Neural cell (in vitro differentiated cells): ENCODE data around the gene GDI1. TPM values are rescaled to one million over a fixed set of nuclear protein-coding genes. Genes with fewer than 3 reads are reported as not detected.

Source experiments
- H2AFZ ChIP-seq: fragments of 200-600, 300-800 bp; sonication (generic), shearing (Covaris generic); 2 replicates; pipeline ENCODE4 v1.6.0; 2014; ENCODE audit warnings: low read depth, mild to moderate bottlenecking, antibody characterized with exemption, low read length, moderate library complexity
- H3F3A ChIP-seq: fragments of 200-600 bp; shearing (Covaris generic); 2 replicates; pipeline ENCODE4 v1.6.1; 2016; ENCODE audit warnings: mild to moderate bottlenecking, moderate library complexity, mixed read lengths, antibody characterized with exemption, low read length; ENCODE audit not compliant: insufficient read depth, poor library complexity, severe bottlenecking
- H3K27ac ChIP-seq: fragments of 200-600, 300-800 bp; sonication (generic), shearing (Covaris generic); 2 replicates; pipeline ENCODE4 v1.5.1; 2014; ENCODE audit warnings: mild to moderate bottlenecking, low read length, moderate library complexity
- H3K27me3 ChIP-seq: fragments of 300-800, 200-600 bp; sonication (generic), shearing (Covaris generic); 2 replicates; pipeline ENCODE4 v1.6.0; 2014; ENCODE audit warnings: mild to moderate bottlenecking, low read depth, low read length, moderate library complexity; ENCODE audit not compliant: insufficient read depth
- H3K36me3 ChIP-seq: fragments of 300-800, 200-600 bp; sonication (generic), shearing (Covaris generic); 2 replicates; pipeline ENCODE4 v1.5.1; 2014; ENCODE audit warnings: mild to moderate bottlenecking, antibody characterized with exemption, low read length, moderate library complexity; ENCODE audit not compliant: insufficient read depth
- H3K4me2 ChIP-seq: fragments of 300-800, 200-600 bp; sonication (generic), shearing (Covaris generic); 2 replicates; pipeline ENCODE4 v1.6.0; 2014; ENCODE audit warnings: mild to moderate bottlenecking, low read length
- H3K4me3 ChIP-seq: fragments of 300-800, 200-600 bp; sonication (generic), shearing (Covaris generic); 2 replicates; pipeline ENCODE4 v1.5.1; 2014; ENCODE audit warnings: mild to moderate bottlenecking, low read length, moderate library complexity
- H3K79me2 ChIP-seq: fragments of 200-600 bp; shearing (Covaris generic); replicated peaks from 2 replicates; pipeline ENCODE4 v1.6.0; 2014; ENCODE audit warnings: mild to moderate bottlenecking, low read length, moderate library complexity; ENCODE audit not compliant: insufficient read depth
- H3K9ac ChIP-seq: fragments of 300-800, 200-600 bp; sonication (generic), shearing (Covaris generic); 2 replicates; pipeline ENCODE4 v1.6.1; 2016; ENCODE audit warnings: mild to moderate bottlenecking, low read length, mixed read lengths
- H3K9me2 ChIP-seq: fragments of 200-600 bp; shearing (Covaris generic); 2 replicates; pipeline ENCODE4 v1.6.1; 2016; ENCODE audit warnings: mild to moderate bottlenecking, low read length, mixed read lengths; ENCODE audit not compliant: insufficient read depth
- H3K9me3 ChIP-seq: fragments of 200-600, 300-800 bp; sonication (generic), shearing (Covaris generic); 2 replicates; pipeline ENCODE4 v1.6.1; 2016; ENCODE audit warnings: mild to moderate bottlenecking, mixed run types, low read length, moderate library complexity, mixed read lengths
- H4K20me1 ChIP-seq: fragments of 200-600 bp; shearing (Covaris generic); 2 replicates; pipeline ENCODE4 v1.6.1; 2016; ENCODE audit warnings: mild to moderate bottlenecking, mixed run types; ENCODE audit not compliant: insufficient read depth
- CTCF ChIP-seq: fragments of 450-650 bp; IDR thresholded peaks from 2 replicates; pipeline ENCODE4 v1.5.1; 2014; ENCODE audit warnings: antibody characterized with exemption, mild to moderate bottlenecking, moderate library complexity; ENCODE audit not compliant: poor library complexity, severe bottlenecking
- EZH2 ChIP-seq: fragments of 200-600, 300-800 bp; shearing (Covaris generic), sonication (generic); IDR thresholded peaks from 2 replicates; pipeline ENCODE4 v1.6.1; 2014; ENCODE audit warnings: antibody characterized with exemption, low read length, borderline replicate concordance, mild to moderate bottlenecking; ENCODE audit not compliant: insufficient read depth, poor library complexity, severe bottlenecking
- MXI1 ChIP-seq: fragments of 450-650 bp; conservative IDR thresholded peaks from 2 replicates; pipeline ENCODE4 v1.6.1; 2014; ENCODE audit warnings: antibody characterized with exemption, mild to moderate bottlenecking; ENCODE audit not compliant: poor library complexity, severe bottlenecking
- POLR2AphosphoS5 ChIP-seq: IDR thresholded peaks from 2 replicates; pipeline ENCODE4 v1.6.1; 2012
- RAD21 ChIP-seq: fragments of 450-650 bp; conservative IDR thresholded peaks from 2 replicates; pipeline ENCODE4 v1.6.1; 2014; ENCODE audit warnings: antibody characterized with exemption, mild to moderate bottlenecking, moderate library complexity
- REST ChIP-seq: IDR thresholded peaks from 2 replicates; pipeline ENCODE4 v1.6.1; 2012; ENCODE audit warnings: borderline replicate concordance
- SMC3 ChIP-seq: fragments of 450-650 bp; conservative IDR thresholded peaks from 2 replicates; pipeline ENCODE4 v1.6.1; 2014; ENCODE audit warnings: antibody characterized with exemption, mild to moderate bottlenecking, moderate library complexity; ENCODE audit not compliant: poor library complexity
- TAF1 ChIP-seq: IDR thresholded peaks from 2 replicates; pipeline ENCODE4 v1.6.1; 2012; ENCODE audit warnings: low read depth
- polyA plus RNA-seq: library from polyadenylated mRNA; depleted of rRNA; stranded (reverse); fragments of >200 nt; gene quantifications from 2 replicates; pipeline ENCODE4 v1.2.3, GENCODE V29; 2014

Gene GDI1
- polyA plus RNA-seq, 1 donor from 2014 or later: 370 TPM

GRCh38 chrX:154430479-154430878 is 6.5 kb upstream of the GDI1 start:
- Histone ChIP-seq H3K9me3 (no peaks in the 10 kb centered on the region), H3K4me2 (no peak overlapping the region), H3K4me3 (peak overlapping the region; percentile 30), H3K9ac (no peak overlapping the region), H4K20me1 (no peaks in the 10 kb centered on the region), H3K36me3 (no peaks in the 10 kb centered on the region), H3K27ac (no peak overlapping the region), H3K79me2 (peaks cover 12% of the 10 kb centered on the region), H2AFZ (no peak overlapping the region), H3F3A (no peaks in the 10 kb centered on the region), H3K9me2 (no peaks in the 10 kb centered on the region), H3K27me3 (no peaks in the 10 kb centered on the region)
- TF ChIP-seq REST (no peak), POLR2AphosphoS5 (no peak), SMC3 (no peak), CTCF (no peak)

GRCh38 chrX:154430916-154431315 is 6.0 kb upstream of the GDI1 start:
- H3K4me2 ChIP-seq: no peak overlapping the region
- H3K27ac ChIP-seq: no peak overlapping the region
- no peak overlapping the region for H3K9ac ChIP-seq
- peak overlapping the region; percentile 30 for H3K4me3 ChIP-seq
- no peak for TF ChIP-seq TAF1
- TF ChIP-seq REST: no peak
- no peak for TF ChIP-seq RAD21
- no peak for TF ChIP-seq EZH2
- no peak for TF ChIP-seq POLR2AphosphoS5
- TF ChIP-seq MXI1: no peak
- H3K9me2 ChIP-seq: no peaks in the 10 kb centered on the region
- H3K79me2 ChIP-seq: peaks cover 12% of the 10 kb centered on the region
- no peaks in the 10 kb centered on the region for H3K36me3 ChIP-seq
- no peaks in the 10 kb centered on the region for H3F3A ChIP-seq
- H4K20me1 ChIP-seq: no peaks in the 10 kb centered on the region
- H2AFZ ChIP-seq: no peak overlapping the region
- no peaks in the 10 kb centered on the region for H3K9me3 ChIP-seq
- H3K27me3 ChIP-seq: no peaks in the 10 kb centered on the region
